HG03103 (cell line): ENCODE measurements around the gene S100A7.
"Not testable (repeated sequence)": the region's sequence is repeated elsewhere in the genome, so short reads cannot be mapped to it uniquely, and the experiment has no call there.

ENCODE experiments used
- ATAC-seq: cut with Tn5 transposase; IDR thresholded peaks from one replicate; pipeline ENCODE4 v1.9.1; 2021; ENCODE audit warnings: low read depth; ENCODE audit not compliant: unreplicated experiment

The S100A7 gene

DNA sequence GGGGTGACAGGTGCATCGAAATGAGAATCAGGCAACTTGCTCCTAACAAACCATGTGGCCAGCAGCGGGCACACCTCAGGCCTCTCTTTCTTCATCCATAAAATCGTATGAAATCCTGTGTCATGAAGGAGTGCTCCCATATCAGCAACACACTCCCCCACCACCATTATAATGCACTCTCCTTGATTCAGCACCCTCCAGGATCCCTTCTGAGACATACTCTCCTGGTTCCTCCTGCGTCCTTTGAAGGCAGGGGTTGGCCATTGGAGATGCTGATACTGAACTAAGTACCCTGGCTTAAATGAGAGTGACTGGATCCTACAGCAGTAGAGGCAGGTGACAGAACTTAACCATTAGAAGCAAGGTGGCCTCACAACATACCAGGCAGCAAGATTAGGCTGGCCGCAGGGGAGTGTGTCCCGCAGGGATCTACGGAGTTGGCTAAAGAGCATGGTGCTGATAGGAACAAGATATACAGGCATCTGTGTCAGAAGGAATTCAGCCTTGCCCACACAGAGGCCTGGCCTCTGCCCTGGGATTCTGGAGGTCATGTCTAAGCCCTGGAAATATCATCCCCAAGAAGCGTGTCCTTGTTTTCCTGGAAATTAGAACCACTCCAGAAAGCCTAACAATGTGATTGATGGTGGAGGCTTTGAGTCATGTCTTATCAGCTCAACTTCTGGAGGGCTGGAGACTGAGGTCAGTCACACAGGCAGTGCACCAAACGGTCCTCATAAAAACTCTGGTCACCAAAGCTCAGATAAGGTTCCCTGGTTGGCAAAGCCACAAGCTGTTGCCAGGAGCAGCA is 27.4 kb downstream of the S100A7 start:
- no peak for ATAC-seq

DNA sequence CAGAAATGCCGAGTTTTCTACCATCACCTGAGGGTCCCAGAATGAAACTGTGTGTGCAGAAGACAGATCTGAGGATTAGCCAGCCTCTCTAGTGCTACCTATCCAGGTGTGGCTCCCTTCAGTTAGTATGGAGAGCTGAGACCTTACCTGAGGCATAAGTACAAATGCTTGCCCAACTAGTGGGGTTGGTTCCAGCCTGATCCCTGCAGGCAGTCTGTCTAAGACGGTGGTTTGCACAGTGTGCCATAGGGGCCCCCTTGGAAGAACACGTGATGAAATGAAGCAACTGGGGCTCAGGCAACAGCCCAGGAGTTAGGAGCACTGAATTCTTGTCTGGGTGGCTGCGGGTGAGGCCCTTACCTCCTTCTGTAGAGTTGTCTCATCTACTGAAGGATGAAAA is 28.5 kb downstream of the S100A7 start:
- ATAC-seq = no peak

GRCh38 chr1:153431427-153431826 is 29.0 kb downstream of the S100A7 start:
- ATAC-seq = no peak

- no peak for ATAC-seq
Observed at GRCh38 chr1:153431002-153431401, 29.4 kb downstream of the S100A7 start.

- no peak for ATAC-seq
Observed at GRCh38 chr1:153430561-153430960, 29.9 kb downstream of the S100A7 start.

DNA sequence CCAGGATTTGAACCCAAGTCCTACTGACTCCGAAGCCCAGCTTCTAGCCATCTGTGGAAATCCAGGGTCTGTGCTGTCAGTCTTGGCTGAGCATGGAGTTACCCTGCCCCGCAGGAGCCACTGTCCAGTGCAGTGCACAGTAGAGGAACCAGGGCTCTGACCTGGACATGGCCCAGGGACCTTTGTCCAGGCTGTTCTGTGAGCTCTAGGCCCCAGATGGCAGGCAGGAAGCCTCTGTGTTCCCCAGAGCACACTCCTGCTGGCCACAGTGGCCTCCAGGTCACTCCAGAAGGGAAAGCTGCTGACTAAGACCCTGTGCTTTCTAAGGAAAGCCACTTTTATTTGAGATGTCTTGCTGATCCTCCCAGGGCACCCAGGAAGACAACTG is 30.3 kb downstream of the S100A7 start:
- ATAC-seq = no peak

DNA sequence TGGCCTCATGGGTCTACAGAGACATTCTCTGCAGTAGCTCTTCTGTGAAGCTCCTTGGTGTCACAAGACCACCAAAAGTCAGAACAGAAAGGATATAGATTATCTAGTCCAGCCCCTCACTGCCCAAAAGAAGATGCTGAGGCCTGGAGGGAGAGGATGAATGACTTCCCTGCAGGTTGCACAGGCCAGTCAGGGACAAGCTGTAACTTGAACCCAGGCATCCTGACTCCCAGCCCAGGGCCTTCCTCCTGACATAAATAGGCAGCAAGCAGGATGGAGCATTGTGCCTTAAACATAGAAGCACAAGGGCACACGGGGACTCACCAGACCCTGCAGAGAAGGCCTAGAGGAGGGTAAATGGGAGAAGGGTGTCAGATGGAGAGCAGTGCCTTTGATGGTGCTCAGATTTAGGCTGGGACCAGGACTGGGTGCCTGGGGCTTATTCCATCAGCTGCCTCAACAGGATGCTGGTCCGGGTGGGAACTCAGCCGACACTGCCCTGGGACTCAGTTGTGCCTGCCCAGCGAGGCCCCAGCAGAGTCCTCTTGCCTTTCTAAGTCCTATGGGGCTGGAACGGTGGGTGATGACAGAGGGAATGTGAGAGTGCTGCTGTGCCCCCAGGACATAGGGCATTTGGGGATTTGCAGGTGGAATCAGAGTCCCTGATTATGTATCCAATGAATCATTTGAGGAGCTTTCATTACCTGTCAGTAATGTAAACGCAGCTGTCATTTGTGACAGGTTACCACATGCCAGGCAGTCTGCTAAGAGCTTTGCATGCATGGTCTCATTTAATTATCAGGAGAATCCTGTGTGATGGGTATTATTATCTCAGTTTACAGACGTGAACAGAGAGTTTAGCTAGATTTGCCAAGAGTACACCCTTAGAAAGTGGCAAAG is 30.9 kb downstream of the S100A7 start:
- no peak for ATAC-seq

GRCh38 chr1:153428791-153429190 is 31.7 kb downstream of the S100A7 start:
- ATAC-seq = no peak

- ATAC-seq = no peak
Observed at GRCh38 chr1:153428073-153428638, 32.3 kb downstream of the S100A7 start.

DNA sequence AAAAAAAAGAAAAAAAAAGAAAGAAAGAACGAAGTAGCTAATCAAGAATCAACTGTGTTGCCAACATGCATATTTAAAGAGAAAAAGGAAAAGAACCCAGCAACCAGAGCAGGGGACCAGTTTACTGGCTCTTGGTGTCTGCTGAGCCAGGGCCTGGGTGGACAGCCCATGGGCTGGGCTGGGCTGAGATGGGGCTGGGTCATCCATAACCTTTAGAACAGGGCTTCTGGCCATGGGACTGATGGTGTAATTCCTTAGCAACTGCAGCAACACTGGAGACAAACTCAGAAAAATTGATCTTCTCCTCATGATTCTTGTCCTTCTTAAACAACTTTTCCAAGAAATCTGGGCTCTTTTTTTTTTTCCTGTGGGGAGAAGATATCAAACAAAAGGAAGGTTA is 33.6 kb downstream of the S100A7 start:
- no peak for ATAC-seq

- no peak for ATAC-seq
Observed at GRCh38 chr1:153422450-153423068, 37.9 kb downstream of the S100A7 start.

- ATAC-seq = no peak
Observed at GRCh38 chr1:153420306-153420705, 40.1 kb downstream of the S100A7 start.

DNA sequence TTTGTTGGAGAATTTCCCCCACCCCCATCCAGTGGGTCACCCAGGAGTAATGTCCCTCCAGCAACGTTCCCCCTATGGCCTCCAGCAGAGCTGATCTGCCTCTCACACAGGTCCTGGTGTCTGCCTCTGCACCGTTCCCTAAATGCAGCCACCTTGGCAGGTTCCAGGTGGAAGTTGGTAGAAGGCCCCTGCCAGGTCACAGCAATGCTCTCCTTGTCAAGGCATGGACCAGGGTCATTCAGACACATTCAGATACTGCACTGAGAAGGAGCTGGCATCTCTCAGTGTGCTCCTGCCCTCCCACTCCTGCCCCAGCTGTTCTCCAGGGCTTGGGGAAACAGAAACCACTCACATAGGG is 41.0 kb downstream of the S100A7 start:
- not testable (repeated sequence) for ATAC-seq

GRCh38 chr1:153418758-153419435 is 41.6 kb downstream of the S100A7 start:
- not testable (repeated sequence) for ATAC-seq

DNA sequence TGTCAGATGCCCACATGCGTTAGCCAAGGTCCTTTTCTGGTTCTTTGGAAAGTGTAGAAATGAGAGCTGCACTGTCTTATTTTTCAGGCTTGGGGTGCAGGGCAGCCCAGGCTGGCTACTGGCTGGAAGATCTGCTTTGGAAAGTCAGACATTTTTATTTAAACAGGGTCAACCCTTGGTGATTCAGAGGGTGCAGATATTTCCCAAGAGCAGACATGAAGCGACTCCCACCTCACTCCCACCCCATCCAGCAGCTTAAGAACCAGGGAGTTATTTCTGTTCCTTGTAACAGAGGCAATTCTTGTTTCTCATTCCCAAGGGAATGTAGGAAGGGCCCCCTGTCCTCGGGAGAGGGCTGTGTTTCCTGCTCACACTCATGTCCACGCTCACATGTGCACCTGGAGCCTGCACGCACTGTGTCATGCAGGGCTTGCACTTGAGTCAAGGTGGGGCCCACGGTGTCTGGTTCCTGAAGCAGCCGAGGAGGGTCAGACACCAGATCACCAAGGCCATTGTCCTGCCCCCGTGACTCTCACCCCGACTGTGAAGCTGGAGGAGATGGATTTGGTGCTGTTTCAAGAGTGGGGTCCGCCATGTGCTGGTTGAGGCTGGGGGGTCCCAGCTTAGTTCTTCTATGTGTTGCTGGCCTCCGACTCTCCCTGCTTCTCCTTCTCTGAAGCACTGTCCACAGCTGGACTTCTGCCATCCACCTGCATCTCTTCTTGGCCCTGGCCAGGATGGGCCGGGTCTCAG is 43.1 kb downstream of the S100A7 start:
- no peak for ATAC-seq

DNA sequence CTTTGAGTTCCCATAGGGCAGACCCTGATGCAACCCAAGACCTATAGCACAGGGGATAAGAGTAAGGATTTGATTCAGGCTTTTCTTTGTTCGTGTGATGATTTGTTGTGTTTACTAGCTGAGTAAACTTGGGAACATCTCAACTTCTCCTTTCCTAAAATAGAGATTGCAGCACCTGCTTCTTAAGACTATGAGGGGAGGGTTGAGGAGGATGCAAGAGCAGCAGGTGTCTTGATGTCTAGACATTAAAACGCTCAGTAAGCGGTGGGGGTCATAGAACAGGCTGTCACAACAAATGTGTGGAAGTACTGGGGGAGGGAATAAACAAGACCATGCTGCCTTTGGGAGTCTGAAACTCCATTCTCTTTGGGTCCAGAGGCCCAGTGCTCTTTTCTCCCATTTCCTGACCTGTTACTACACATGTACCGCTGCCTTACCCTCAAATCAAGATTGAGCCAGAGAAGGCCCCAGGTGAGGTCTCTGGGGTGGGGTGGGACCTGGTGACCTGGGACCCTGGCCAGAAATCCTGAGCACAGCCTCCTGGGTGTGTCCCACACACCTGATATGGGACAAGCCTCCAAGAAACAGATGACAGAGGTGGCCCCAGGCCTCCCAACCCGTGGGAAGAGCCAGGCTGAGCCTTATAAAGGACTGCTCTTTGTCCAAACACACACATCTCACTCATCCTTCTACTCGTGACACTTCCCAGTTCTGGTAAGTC is 44.4 kb downstream of the S100A7 start, which contains the start of gene S100A7A:
TSS of gene S100A7A (plus strand) at position 671 of the 721 bp plus-strand sequence. CDS start 1,563 bp downstream, outside the sequence.
- no peak for ATAC-seq

DNA sequence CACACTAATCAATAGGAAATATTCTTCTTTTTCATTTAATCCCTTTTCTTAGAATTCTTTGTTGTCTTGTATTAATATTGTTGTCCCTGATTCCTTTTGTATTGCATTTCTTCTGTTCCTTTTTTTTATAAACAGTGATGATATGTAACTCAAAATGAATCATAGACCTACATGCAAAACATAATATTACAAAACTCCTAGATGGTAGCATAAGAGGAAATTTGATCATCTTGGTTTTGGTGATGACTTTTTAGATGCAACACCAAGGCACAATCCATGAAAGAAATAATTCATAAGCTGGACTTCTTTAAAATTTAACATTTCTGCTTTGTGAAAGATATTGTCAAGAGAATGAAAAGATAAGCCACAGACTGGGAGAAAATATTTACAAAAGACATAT is 46.5 kb downstream of the S100A7 start:
- ATAC-seq = not testable (repeated sequence)
